HepG2 (cell line): ENCODE results near the gene PHF23. TPM values are rescaled to one million over a fixed set of nuclear protein-coding genes. Genes with fewer than 3 reads are reported as not detected.

Experiments used
- ATAC-seq: fragments of 200-7000 bp; cut with Tn5 transposase; 3 replicates; pipeline ENCODE4 v1.9.1; 2020; ENCODE audit warnings: mild to moderate bottlenecking, moderate library complexity
- BruUV-seq: library from RNA; stranded (reverse); fragments of 400-500 nt; replicated peaks from 2 replicates; lab custom pipeline; 2021; lab: Mats Ljungman, UMichigan
- CTCF ChIA-PET: fragments of 300-600 bp; formaldehyde crosslinking; extraction: SDS; loops from one replicate; lab custom pipeline; 2021; ENCODE audit warnings: low total read pairs, inconsistent platforms, low intra/inter-chr PET ratio; lab: Yijun Ruan, JAX
- POLR2A ChIA-PET: fragments of 350-600 bp; sonication (Branson Sonifier 250); formaldehyde crosslinking; loops from one replicate; lab custom pipeline; 2020; ENCODE audit warnings: antibody characterized with exemption, inconsistent platforms; lab: Yijun Ruan, JAX
- DNase-seq: peaks from one replicate; pipeline ENCODE4 v3.0.0-alpha.2; 2015; ENCODE audit warnings: low spot score
- FAIRE-seq: peaks from 3 replicates; lab custom pipeline; 2011; peaks lifted over from hg19 to GRCh38; lab: Jason Lieb, UNC
- H2AFZ ChIP-seq: one replicate; pipeline ENCODE4 v1.6.1; 2011; ENCODE audit warnings: low read length, inconsistent platforms
- H3K27ac ChIP-seq: fragments of 300-600 bp; 3 replicates; pipeline ENCODE4 v1.8.0; 2011; ENCODE audit warnings: mixed run types, mild to moderate bottlenecking, mixed read lengths, low read length, inconsistent platforms; ENCODE audit not compliant: insufficient read depth; ENCODE audit errors: extremely low read length
- H3K27me3 ChIP-seq, 2 experiments: fragments of 200-600 bp in 1 of 2; 2 replicates in 1 of 2; 3 replicates in 1 of 2; pipeline versions ENCODE4 v1.6.0 to v1.8.0; 2011; ENCODE audit warnings: low read length in 2 of 2, mild to moderate bottlenecking in 2 of 2, moderate library complexity in 2 of 2, inconsistent platforms in 1 of 2; ENCODE audit not compliant: insufficient read depth in 2 of 2, control insufficient read depth in 1 of 2
- H3K36me3 ChIP-seq, 2 experiments: fragments of 200-600 bp in 1 of 2; replicated peaks in 1 of 2; 2 replicates in 1 of 2; 3 replicates in 1 of 2; pipeline versions ENCODE4 v1.5.1 to v1.8.0; 2011; ENCODE audit warnings: low read length in 2 of 2, inconsistent platforms in 1 of 2; ENCODE audit not compliant: insufficient read depth in 2 of 2, control insufficient read depth in 1 of 2
- H3K4me1 ChIP-seq: 2 replicates; pipeline ENCODE4 v1.5.1; 2012; ENCODE audit warnings: low read length, inconsistent platforms; ENCODE audit not compliant: insufficient read depth
- H3K4me2 ChIP-seq: 2 replicates; pipeline ENCODE4 v1.6.0; 2011; ENCODE audit warnings: low read depth, low read length, inconsistent platforms
- H3K4me3 ChIP-seq, 3 experiments: fragments of 200-600 bp in 1 of 3; sonication (generic), shearing (Covaris generic) in 1 of 3; replicated peaks in 1 of 3; 2 replicates each; pipeline ENCODE4 v1.5.1; 2011 to 2016; ENCODE audit warnings: low read length in 3 of 3, inconsistent platforms in 2 of 3, low read depth in 2 of 3, mild to moderate bottlenecking in 2 of 3, control low read depth in 1 of 3, mixed read lengths in 1 of 3; ENCODE audit not compliant: insufficient read depth in 1 of 3
- H3K79me2 ChIP-seq: one replicate; pipeline ENCODE4 v1.6.1; 2011; ENCODE audit warnings: low read length, inconsistent platforms; ENCODE audit not compliant: insufficient read depth
- H3K9ac ChIP-seq: 2 replicates; pipeline ENCODE4 v1.6.0; 2011; ENCODE audit warnings: mild to moderate bottlenecking, low read depth, low read length, inconsistent platforms; ENCODE audit not compliant: insufficient read depth
- H3K9me3 ChIP-seq: 2 replicates; pipeline ENCODE4 v1.5.1; 2012; ENCODE audit warnings: mild to moderate bottlenecking, low read length
- H4K20me1 ChIP-seq: 2 replicates; pipeline ENCODE4 v1.6.0; 2011; ENCODE audit warnings: inconsistent platforms, mild to moderate bottlenecking, low read length, moderate library complexity; ENCODE audit not compliant: insufficient read depth
- AGO1 ChIP-seq: fragments of 200-400 bp; formaldehyde crosslinking; IDR thresholded peaks from 2 replicates; pipeline ENCODE4 v1.6.1; 2017; ENCODE audit warnings: mild to moderate bottlenecking, low read depth, low read length, moderate library complexity; ENCODE audit not compliant: poor library complexity, severe bottlenecking
- AGO2 ChIP-seq: fragments of 200-400 bp; formaldehyde crosslinking; optimal IDR thresholded peaks from 2 replicates; pipeline ENCODE3; 2017; ENCODE audit warnings: mild to moderate bottlenecking, low read depth, low read length, moderate library complexity
- ATF1 ChIP-seq: IDR thresholded peaks from 2 replicates; pipeline ENCODE4 v1.6.1; 2016; ENCODE audit warnings: mild to moderate bottlenecking, control low read depth
- HNRNPK ChIP-seq: fragments of 200-400 bp; formaldehyde crosslinking; IDR thresholded peaks from 2 replicates; pipeline ENCODE4 v1.6.1; 2018; ENCODE audit warnings: low read length, low read depth, moderate library complexity, mild to moderate bottlenecking; ENCODE audit not compliant: poor library complexity, severe bottlenecking
- IRX3 ChIP-seq: sonication (generic); formaldehyde crosslinking; IDR thresholded peaks from 2 replicates; pipeline ENCODE4 v1.8.1; 2023; ENCODE audit warnings: mild to moderate bottlenecking, low read depth, missing genetic modification reagents, borderline replicate concordance
- KLF9 ChIP-seq: IDR thresholded peaks from 2 replicates; pipeline ENCODE4 v1.6.1; 2016; ENCODE audit warnings: low read depth
- RBFOX2 ChIP-seq: fragments of 200-400 bp; formaldehyde crosslinking; IDR thresholded peaks from 2 replicates; pipeline ENCODE4 v1.6.1; 2017; ENCODE audit warnings: low read depth, mild to moderate bottlenecking, low read length
- TAF1 ChIP-seq: sonication (generic); formaldehyde crosslinking; IDR thresholded peaks from 2 replicates; pipeline ENCODE4 v1.4.0; 2020; ENCODE audit warnings: missing genetic modification reagents
- USF2 ChIP-seq, 2 experiments: sonication (generic) in 1 of 2; formaldehyde crosslinking in 1 of 2; IDR thresholded peaks; 2 replicates each; pipeline versions ENCODE4 v1.5.1 to v1.6.1; 2011 to 2020; ENCODE audit warnings: borderline replicate concordance in 1 of 2, low read depth in 1 of 2, low read length in 1 of 2, mild to moderate bottlenecking in 1 of 2, missing genetic modification reagents in 1 of 2, moderate library complexity in 1 of 2
- ZHX1 ChIP-seq: sonication (generic); formaldehyde crosslinking; IDR thresholded peaks from 2 replicates; pipeline ENCODE4 v1.8.1; 2022; ENCODE audit warnings: low read depth, mild to moderate bottlenecking, missing genetic modification reagents
- ZNF543 ChIP-seq: sonication (generic); formaldehyde crosslinking; IDR thresholded peaks from 2 replicates; pipeline ENCODE4 v1.4.0; 2020; ENCODE audit warnings: mild to moderate bottlenecking, missing genetic modification reagents
- ZNF674 ChIP-seq: sonication (generic); formaldehyde crosslinking; IDR thresholded peaks from 2 replicates; pipeline ENCODE4 v1.5.0; 2020; ENCODE audit warnings: low read depth, mild to moderate bottlenecking, missing genetic modification reagents
- ZNF746 ChIP-seq: sonication (generic); formaldehyde crosslinking; IDR thresholded peaks from 2 replicates; pipeline ENCODE4 v1.8.0; 2022; ENCODE audit warnings: mild to moderate bottlenecking, missing genetic modification reagents
- ZSCAN29 ChIP-seq: sonication (generic); formaldehyde crosslinking; conservative IDR thresholded peaks from 2 replicates; pipeline ENCODE4 v1.4.0; 2020; ENCODE audit warnings: mild to moderate bottlenecking, missing genetic modification reagents
- WGBS: methylation state at CpG from one replicate; pipeline ENCODE4 v1.1.6; 2017; ENCODE audit warnings: low lambda C conversion rate; 5-methylcytosine and 5-hydroxymethylcytosine counted together
- in situ Hi-C: cut with HindIII; loops from 2 replicates; pipeline ENCODE4 v1.10.0; 2017; ENCODE audit warnings: low pct_unique_long_range_greater_than_20kb; ENCODE audit not compliant: extremely low pct_ligation_motif_present
- intact Hi-C: fragments of 100-400 bp; cut with micrococcal nuclease; formaldehyde crosslinking; loops from one replicate; pipeline ENCODE4 v1.10.0; 2022; ENCODE audit not compliant: unreplicated experiment
- polyA plus RNA-seq, 8 experiments: library from polyadenylated mRNA; depleted of rRNA in 3 of 8; stranded (reverse) in 7 of 8; unstranded in 1 of 8; fragments of >200 nt; fragmentation: Illumina TruSeq in 4 of 8; extraction: Trizol in 4 of 8; gene quantifications; 2 replicates each; pipeline versions ENCODE4 v1.2.1 to v1.2.3, GENCODE V29; 2011 to 2016; ENCODE audit warnings: low read depth in 4 of 8, missing spikeins in 1 of 8, mixed read lengths in 1 of 8; ENCODE audit not compliant: insufficient read depth in 1 of 8
- total RNA-seq, 5 experiments: library from RNA; depleted of rRNA; stranded (reverse); fragments of >200 nt; fragmentation: Illumina TruSeq; extraction: Trizol; gene quantifications; 2 replicates each; pipeline ENCODE4 v1.2.3, GENCODE V29; 2016; ENCODE audit warnings: low read depth in 1 of 5

PHF23 gene
- total and polyA plus RNA-seq, 2 of the 13 experiments (the other 11 are each of a cell fraction or from before 2014, with no cell fraction given) = 27.6 to 33.2 TPM

GRCh38 chr17:7261379-7262191 is 22.3 kb upstream of the PHF23 start:
- H3K27me3 ChIP-seq = no peaks in the 10 kb centered on the region
- H3K4me1 ChIP-seq = peaks cover 70% of the 10 kb centered on the region
- no peaks in the 10 kb centered on the region for H3K9me3 ChIP-seq
- no peaks in the 10 kb centered on the region for H4K20me1 ChIP-seq
- no peaks in the 10 kb centered on the region for H3K79me2 ChIP-seq
- POLR2A ChIA-PET = no interaction called here
- H3K36me3 ChIP-seq = 0 out of 5 replicates have a peak, but pooled peaks cover 0 to 3% of the 10 kb centered on the region in 2 experiments
- TF ChIP-seq ZNF543 (CRISPR knock-in tag) (no peak), RBFOX2 (peak; percentile 39; the same call in 1 of the 2 replicates), ZNF746 (no peak), KLF9 (CRISPR knock-in tag) (no peak), ATF1 (CRISPR knock-in tag) (no peak), IRX3 (CRISPR knock-in tag) (no peak), ZNF674 (CRISPR knock-in tag) (no peak), AGO1 (peak; percentile 54), HNRNPK (peak; percentile 17), ZSCAN29 (CRISPR knock-in tag) (no peak), USF2 (IDR thresholded peaks at IDR 0.05; ENCODE audit: low read depth, low read length) (no peak), USF2 (CRISPR knock-in tag; IDR thresholded peaks at IDR 0.05; ENCODE audit: borderline replicate concordance) (no peak), ZHX1 (CRISPR knock-in tag) (no peak), TAF1 (CRISPR knock-in tag) (no peak), AGO2 (peak; percentile 7)
- BruUV-seq = no TSS peak
- no peak for DNase-seq
- 98% methylated on average over 66 of the region's 71 CpGs for WGBS
- H3K4me3 ChIP-seq = no peak overlapping the region
- no peak for FAIRE-seq
- intact Hi-C loops (no loop called here), in situ Hi-C loops (no loop called here)
- no peak overlapping the region for H3K9ac ChIP-seq
- no peak overlapping the region for H2AFZ ChIP-seq
- CTCF ChIA-PET = no interaction called here
- no peak overlapping the region for H3K4me2 ChIP-seq
- no peak overlapping the region for H3K27ac ChIP-seq
- no peak for ATAC-seq
